GM12864 (cell line): ENCODE data around the gene KIF26B.

Experiments
- DNase-seq: peaks from one replicate; pipeline ENCODE4 v3.0.0-alpha.2; 2011; ENCODE audit warnings: low read depth
- H3K4me3 ChIP-seq: 2 replicates; pipeline ENCODE4 v1.5.1; 2011; ENCODE audit warnings: mild to moderate bottlenecking, low read depth, low read length, control low read depth
- TF ChIP-seq, protein P1 (sequence below): IDR thresholded peaks from 2 replicates; pipeline ENCODE4 v1.5.1; 2011; ENCODE audit warnings: low read depth, mild to moderate bottlenecking, moderate library complexity, low read length, control low read depth, inconsistent platforms; ENCODE audit errors: missing control alignments

Gene KIF26B

DNA sequence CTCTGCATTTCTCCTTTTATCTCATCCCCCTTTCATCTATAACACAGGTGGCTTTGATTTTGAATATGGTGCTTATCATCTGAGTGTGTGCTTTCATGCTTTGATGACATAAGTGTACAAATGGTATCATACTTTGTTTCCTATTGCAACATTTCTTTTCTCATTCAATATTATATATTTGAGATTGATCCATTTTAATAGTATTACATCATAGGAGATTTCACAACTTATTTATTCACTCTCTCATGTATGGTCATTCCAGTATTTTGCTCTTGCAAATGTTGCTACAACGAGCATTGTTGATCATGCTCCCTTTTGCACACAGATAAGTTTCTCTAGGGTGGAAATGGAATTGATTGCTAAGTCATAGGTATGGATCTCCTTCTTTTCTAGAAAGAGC, 302.8 kb downstream of the KIF26B start:
- H3K4me3 ChIP-seq, result no peak overlapping the region
- TF ChIP-seq, protein P1, sequence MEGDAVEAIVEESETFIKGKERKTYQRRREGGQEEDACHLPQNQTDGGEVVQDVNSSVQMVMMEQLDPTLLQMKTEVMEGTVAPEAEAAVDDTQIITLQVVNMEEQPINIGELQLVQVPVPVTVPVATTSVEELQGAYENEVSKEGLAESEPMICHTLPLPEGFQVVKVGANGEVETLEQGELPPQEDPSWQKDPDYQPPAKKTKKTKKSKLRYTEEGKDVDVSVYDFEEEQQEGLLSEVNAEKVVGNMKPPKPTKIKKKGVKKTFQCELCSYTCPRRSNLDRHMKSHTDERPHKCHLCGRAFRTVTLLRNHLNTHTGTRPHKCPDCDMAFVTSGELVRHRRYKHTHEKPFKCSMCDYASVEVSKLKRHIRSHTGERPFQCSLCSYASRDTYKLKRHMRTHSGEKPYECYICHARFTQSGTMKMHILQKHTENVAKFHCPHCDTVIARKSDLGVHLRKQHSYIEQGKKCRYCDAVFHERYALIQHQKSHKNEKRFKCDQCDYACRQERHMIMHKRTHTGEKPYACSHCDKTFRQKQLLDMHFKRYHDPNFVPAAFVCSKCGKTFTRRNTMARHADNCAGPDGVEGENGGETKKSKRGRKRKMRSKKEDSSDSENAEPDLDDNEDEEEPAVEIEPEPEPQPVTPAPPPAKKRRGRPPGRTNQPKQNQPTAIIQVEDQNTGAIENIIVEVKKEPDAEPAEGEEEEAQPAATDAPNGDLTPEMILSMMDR, result no peak
- DNase-seq, result no peak

DNA sequence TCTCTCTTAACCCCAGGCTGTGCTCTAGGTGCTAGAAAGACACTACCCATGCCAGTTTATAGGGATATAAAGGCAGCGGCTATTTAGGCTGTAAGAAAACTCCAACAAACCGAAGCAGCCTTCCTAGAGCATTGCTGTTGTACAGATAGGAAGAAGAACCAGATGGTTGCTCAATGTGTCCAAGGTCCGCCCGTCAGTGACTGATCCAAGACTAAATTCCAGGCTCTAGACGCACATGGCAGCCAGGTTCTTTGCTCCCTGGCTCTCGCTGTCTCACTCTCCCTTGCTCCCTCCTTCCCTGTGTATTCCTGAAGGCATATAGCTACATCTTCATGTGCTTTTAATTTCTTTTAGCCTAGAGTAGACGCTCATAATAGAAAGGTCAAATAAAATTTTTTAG, 303.4 kb downstream of the KIF26B start:
- TF ChIP-seq, protein P1, result no peak
- no peak for DNase-seq
- no peak overlapping the region for H3K4me3 ChIP-seq

DNA sequence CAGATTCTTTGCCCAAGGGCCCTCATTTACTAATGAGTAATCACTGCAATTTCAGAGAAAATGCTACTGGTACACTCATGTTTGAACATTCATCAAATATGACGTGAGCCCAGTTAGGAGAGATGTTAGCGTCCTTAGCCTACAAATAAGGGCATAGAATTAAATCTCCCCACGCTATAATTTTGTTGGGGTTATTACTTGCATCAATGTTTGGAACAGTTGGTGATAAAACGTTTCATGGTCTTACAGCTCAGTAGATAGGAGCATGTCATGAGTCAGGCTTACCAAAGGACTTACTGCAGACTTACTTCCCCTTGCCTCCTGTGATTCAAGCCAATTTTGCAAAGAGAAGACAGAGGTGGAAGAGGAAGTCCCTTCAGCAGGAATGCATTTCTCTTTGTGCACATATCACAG, 304.0 kb downstream of the KIF26B start:
- DNase-seq, result no peak
- no peak overlapping the region for H3K4me3 ChIP-seq
- TF ChIP-seq, protein P1, result no peak

DNA sequence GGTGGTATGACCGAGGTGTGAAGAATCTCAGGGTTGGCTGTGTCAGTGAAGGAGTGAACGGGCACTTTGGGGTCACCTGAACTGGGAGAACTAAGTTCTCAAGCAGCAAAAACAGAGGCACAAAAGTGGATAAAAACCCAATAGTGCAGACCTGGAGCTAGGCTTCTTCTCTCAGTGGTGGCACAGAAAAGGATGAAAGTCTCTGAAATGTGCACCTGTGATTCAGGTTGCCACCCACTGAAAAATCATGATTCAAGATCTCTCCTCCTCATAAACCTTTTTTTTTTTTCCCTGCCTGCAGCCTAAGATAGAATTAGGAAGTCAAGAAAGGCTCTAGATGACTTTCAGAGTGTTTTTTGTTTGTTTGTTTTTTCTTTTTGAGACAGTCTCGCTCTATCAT, 304.8 kb downstream of the KIF26B start:
- TF ChIP-seq, protein P1, result no peak
- H3K4me3 ChIP-seq, result no peak overlapping the region
- DNase-seq, result no peak

DNA sequence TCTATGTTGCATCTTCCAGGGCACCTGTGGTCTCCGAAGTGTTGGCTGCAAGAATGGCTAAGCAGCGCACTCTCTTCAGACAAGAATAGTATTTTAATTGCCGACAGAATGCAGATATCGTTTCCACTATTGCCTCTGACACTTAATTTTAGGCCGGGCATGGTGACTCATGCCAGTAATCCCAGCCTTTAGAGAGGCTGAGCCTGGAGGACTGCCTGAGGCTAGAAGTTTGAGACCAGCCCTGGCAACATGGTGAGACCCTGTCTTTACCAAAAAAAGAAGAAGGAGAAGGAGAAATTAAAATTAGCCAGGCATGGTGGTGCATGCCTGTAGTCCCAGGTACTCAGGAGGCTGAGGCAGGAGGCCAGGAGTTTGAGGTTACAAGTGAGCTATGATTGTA, 306.9 kb downstream of the KIF26B start:
- no peak for DNase-seq
- H3K4me3 ChIP-seq, result no peak overlapping the region
- TF ChIP-seq, protein P1, result no peak

DNA sequence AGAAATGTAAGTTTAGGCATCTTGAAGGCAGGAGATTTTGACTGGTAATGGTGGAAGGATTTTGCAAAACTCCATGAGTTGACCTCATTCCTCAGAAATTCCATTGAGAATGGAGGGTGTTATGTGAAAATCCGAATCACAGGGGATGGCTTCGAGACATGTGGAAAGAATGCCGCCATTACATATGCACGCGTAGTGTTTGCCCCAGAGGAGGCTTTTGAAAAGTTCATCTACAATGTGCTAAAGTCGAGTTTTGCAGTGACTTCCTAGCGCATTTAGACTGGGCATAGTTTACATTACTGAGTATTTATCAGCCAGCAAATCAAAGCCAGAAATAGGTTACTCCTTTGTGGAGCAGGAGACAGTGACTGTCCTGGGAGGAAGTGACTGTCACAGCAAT, 307.4 kb downstream of the KIF26B start:
- TF ChIP-seq, protein P1, result no peak
- H3K4me3 ChIP-seq, result no peak overlapping the region
- DNase-seq, result no peak

DNA sequence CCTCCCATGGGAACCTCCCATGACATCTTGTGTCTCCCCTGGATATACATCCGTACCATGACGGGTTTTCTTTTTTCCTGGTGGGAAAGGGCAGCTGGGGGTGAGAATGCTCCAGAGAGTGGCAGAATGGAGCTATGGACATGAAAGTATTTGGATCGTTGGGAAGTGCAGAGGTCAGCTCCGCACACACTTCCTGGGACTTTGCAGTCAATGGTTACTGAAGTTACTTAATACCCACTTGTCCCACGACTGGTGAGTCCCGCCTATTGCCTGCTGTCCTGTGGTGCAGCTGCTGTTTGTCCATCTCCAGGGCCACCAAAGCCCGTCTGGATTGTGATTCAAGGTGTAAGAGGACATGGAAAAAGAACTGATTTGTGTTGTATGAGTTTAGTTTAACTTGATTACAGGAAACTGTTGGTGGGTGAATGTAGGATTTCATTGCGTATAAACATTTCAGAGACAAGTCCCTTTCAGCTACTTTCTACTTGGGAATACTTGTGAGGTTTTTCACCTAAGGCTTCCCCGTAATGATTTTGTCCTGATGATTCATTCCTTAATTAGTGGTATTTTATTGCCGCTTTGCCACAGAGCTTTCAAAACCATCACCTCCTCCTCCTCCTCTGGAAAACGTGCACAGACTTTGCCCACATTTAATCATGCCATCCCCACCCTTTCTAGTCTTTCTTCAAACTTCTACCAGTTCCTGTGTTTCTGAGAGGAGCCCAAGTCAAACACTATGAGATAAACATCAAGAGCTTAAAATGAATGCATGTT, 308.8 kb downstream of the KIF26B start:
- TF ChIP-seq, protein P1, result no peak
- no peak for DNase-seq
- H3K4me3 ChIP-seq, result no peak overlapping the region
